HCT116 (cell line): ENCODE data around the gene PSRC1.

Experiments
- EZH2 ChIP-seq: fragments of 200-600 bp; sonication (generic); IDR thresholded peaks from 2 replicates; pipeline ENCODE4 v1.6.1; 2017; ENCODE audit warnings: antibody characterized with exemption, mixed run types
- JUND ChIP-seq: IDR thresholded peaks from 2 replicates; pipeline ENCODE4 v1.6.1; 2012
- POLR2A ChIP-seq: IDR thresholded peaks from 2 replicates; pipeline ENCODE4 v1.7.0; 2011; ENCODE audit warnings: borderline replicate concordance; ENCODE audit not compliant: insufficient read depth, insufficient read length; ENCODE audit errors: extremely low read depth
- POLR2AphosphoS5 ChIP-seq: IDR thresholded peaks from 2 replicates; pipeline ENCODE4 v1.6.1; 2011; ENCODE audit warnings: mild to moderate bottlenecking, low read depth, low read length, moderate library complexity
- RAD21 ChIP-seq: IDR thresholded peaks from 2 replicates; pipeline ENCODE4 v1.6.1; 2012; ENCODE audit warnings: low read depth, mild to moderate bottlenecking
- SIN3A ChIP-seq: IDR thresholded peaks from 2 replicates; pipeline ENCODE4 v1.6.1; 2012; ENCODE audit warnings: low read depth
- SP1 ChIP-seq: IDR thresholded peaks from 2 replicates; pipeline ENCODE4 v1.6.1; 2012; ENCODE audit warnings: low read depth
- YY1 ChIP-seq: IDR thresholded peaks from 2 replicates; pipeline ENCODE4 v1.6.1; 2011; ENCODE audit warnings: low read length, low read depth, moderate library complexity, mild to moderate bottlenecking; ENCODE audit not compliant: insufficient replicate concordance; ENCODE audit errors: extremely low read depth
- ZFX ChIP-seq: fragments of 450-650 bp; IDR thresholded peaks from 2 replicates; pipeline ENCODE4 v1.6.1; 2017
- TF ChIP-seq, protein P1 (sequence below): IDR thresholded peaks from 2 replicates; pipeline ENCODE4 v1.6.1; 2011; ENCODE audit warnings: mild to moderate bottlenecking, low read length, moderate library complexity; ENCODE audit not compliant: insufficient replicate concordance; ENCODE audit errors: extremely low read depth
- TF ChIP-seq, protein P2 (sequence below): IDR thresholded peaks from 2 replicates; pipeline ENCODE4 v1.6.1; 2012
- TF ChIP-seq, protein P3 (sequence below), 3 experiments: fragments of 200-600 bp in 1 of 3; sonication (generic) in 1 of 3; IDR thresholded peaks in 2 of 3; conservative IDR thresholded peaks in 1 of 3; 2 replicates each; pipeline ENCODE4 v1.5.1; 2012 to 2017; ENCODE audit warnings: low read depth in 2 of 3, low read length in 2 of 3, antibody characterized with exemption in 1 of 3, borderline replicate concordance in 1 of 3, control low read depth in 1 of 3, mild to moderate bottlenecking in 1 of 3, mixed read lengths in 1 of 3, mixed run types in 1 of 3, moderate library complexity in 1 of 3; ENCODE audit not compliant: insufficient read depth in 1 of 3
- TF ChIP-seq, protein P4 (sequence below): IDR thresholded peaks from 2 replicates; pipeline ENCODE4 v1.6.1; 2012; ENCODE audit warnings: low read depth

DNA sequence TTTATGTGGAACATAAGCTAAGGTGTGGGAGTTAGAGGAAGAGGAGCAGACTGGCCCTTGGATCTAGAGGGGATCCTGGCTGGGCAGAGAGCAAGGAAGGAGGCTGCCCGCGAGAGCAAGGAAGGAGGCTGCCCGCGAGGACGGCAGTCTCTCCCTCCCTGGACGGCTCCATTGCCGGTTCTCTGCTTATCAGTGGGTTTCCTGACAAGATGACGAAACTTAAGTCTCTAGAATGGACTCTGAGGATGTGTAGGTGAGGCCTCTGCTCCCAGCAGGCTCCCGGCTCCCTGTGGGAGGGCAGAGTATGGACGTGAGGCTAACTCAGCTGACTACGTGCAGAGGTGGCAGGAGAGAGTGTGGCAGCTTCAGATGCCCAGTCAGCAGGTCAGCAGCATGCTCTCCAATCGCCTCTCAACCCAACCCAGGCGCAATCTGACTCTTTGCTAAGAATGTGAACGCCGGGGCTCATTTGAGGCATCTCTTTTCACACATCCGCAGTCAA, 17.8 kb upstream of the PSRC1 start:
- TF ChIP-seq POLR2AphosphoS5 (no peak), POLR2A (no peak), YY1 (no peak), EZH2 (no peak), JUND (no peak), RAD21 (no peak), SIN3A (no peak), ZFX (no peak), SP1 (no peak)
- TF ChIP-seq, protein P1, sequence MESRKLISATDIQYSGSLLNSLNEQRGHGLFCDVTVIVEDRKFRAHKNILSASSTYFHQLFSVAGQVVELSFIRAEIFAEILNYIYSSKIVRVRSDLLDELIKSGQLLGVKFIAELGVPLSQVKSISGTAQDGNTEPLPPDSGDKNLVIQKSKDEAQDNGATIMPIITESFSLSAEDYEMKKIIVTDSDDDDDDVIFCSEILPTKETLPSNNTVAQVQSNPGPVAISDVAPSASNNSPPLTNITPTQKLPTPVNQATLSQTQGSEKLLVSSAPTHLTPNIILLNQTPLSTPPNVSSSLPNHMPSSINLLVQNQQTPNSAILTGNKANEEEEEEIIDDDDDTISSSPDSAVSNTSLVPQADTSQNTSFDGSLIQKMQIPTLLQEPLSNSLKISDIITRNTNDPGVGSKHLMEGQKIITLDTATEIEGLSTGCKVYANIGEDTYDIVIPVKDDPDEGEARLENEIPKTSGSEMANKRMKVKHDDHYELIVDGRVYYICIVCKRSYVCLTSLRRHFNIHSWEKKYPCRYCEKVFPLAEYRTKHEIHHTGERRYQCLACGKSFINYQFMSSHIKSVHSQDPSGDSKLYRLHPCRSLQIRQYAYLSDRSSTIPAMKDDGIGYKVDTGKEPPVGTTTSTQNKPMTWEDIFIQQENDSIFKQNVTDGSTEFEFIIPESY = no peak
- TF ChIP-seq, protein P2, sequence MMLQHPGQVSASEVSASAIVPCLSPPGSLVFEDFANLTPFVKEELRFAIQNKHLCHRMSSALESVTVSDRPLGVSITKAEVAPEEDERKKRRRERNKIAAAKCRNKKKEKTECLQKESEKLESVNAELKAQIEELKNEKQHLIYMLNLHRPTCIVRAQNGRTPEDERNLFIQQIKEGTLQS = no peak
- TF ChIP-seq, protein P3, sequence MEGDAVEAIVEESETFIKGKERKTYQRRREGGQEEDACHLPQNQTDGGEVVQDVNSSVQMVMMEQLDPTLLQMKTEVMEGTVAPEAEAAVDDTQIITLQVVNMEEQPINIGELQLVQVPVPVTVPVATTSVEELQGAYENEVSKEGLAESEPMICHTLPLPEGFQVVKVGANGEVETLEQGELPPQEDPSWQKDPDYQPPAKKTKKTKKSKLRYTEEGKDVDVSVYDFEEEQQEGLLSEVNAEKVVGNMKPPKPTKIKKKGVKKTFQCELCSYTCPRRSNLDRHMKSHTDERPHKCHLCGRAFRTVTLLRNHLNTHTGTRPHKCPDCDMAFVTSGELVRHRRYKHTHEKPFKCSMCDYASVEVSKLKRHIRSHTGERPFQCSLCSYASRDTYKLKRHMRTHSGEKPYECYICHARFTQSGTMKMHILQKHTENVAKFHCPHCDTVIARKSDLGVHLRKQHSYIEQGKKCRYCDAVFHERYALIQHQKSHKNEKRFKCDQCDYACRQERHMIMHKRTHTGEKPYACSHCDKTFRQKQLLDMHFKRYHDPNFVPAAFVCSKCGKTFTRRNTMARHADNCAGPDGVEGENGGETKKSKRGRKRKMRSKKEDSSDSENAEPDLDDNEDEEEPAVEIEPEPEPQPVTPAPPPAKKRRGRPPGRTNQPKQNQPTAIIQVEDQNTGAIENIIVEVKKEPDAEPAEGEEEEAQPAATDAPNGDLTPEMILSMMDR (IDR thresholded peaks at IDR 0.05 in 2 of 3, conservative IDR thresholded peaks at IDR 0.05 in 1 of 3; ENCODE audit: borderline replicate concordance in 1 of 3, insufficient read depth in 1 of 3, low read depth in 2 of 3, low read length in 2 of 3) = no peak
- TF ChIP-seq, protein P4, sequence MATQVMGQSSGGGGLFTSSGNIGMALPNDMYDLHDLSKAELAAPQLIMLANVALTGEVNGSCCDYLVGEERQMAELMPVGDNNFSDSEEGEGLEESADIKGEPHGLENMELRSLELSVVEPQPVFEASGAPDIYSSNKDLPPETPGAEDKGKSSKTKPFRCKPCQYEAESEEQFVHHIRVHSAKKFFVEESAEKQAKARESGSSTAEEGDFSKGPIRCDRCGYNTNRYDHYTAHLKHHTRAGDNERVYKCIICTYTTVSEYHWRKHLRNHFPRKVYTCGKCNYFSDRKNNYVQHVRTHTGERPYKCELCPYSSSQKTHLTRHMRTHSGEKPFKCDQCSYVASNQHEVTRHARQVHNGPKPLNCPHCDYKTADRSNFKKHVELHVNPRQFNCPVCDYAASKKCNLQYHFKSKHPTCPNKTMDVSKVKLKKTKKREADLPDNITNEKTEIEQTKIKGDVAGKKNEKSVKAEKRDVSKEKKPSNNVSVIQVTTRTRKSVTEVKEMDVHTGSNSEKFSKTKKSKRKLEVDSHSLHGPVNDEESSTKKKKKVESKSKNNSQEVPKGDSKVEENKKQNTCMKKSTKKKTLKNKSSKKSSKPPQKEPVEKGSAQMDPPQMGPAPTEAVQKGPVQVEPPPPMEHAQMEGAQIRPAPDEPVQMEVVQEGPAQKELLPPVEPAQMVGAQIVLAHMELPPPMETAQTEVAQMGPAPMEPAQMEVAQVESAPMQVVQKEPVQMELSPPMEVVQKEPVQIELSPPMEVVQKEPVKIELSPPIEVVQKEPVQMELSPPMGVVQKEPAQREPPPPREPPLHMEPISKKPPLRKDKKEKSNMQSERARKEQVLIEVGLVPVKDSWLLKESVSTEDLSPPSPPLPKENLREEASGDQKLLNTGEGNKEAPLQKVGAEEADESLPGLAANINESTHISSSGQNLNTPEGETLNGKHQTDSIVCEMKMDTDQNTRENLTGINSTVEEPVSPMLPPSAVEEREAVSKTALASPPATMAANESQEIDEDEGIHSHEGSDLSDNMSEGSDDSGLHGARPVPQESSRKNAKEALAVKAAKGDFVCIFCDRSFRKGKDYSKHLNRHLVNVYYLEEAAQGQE = no peak
